ENCODE measurements around the gene LLCFC1. TPM values are rescaled to one million over a fixed set of nuclear protein-coding genes. Genes with fewer than 3 reads are reported as not detected.
A peak's percentile ranks its signal among the peaks of the same experiment; 100 is the strongest.

The LLCFC1 gene
- total RNA-seq, 1 experiment from 2014 or later: not detected

DNA sequence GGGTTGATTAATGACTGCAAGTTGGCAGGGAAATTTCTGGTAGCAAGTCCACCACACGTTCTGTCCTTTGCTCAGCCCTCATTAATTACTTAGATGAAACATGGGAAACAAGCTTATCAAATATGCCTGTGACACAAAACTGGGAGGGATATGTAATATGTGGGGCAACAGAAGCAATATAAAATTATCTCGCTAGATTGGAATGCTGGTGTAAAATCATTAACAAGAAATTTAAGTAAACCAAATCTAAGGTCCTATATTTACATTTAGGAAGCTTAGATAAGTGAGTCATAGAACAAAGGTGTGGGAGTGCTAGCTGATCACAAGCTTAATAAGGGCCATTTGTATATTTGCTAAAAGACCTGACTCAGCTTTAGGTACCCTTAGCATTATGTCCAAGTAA, 29.3 kb upstream of the LLCFC1 start:
- ChIA-PET POLR2A (ENCODE audit: unreplicated experiment) (interaction anchor here (0.5 kb wide), 1 partner anchor 10 kb away, joined by 4 read pairs; no protein-coding TSS in a partner anchor), CTCF (interaction anchor here (0.6 kb wide), 2 partner anchors 29 to 91 kb away, joined by 3 to 4 read pairs; no protein-coding TSS in a partner anchor)
- Histone ChIP-seq H3K4me3 (ENCODE audit: low read length) (no peak overlapping the region), H3K36me3 (ENCODE audit: low read depth, low read length) (no peaks in the 10 kb centered on the region), H3K4me2 (ENCODE audit: low read length) (no peak overlapping the region), H3K27me3 (ENCODE audit: low read length) (peaks cover 29% of the 10 kb centered on the region), H2AFZ (ENCODE audit: low read length) (no peak overlapping the region), H3F3A (ENCODE audit: low read length, unreplicated experiment) (no peaks in the 10 kb centered on the region), H3K27ac (ENCODE audit: low read length) (no peak overlapping the region), H4K20me1 (ENCODE audit: low read length) (no peaks in the 10 kb centered on the region), H3K9me3 (ENCODE audit: low read length) (peaks cover 17% of the 10 kb centered on the region; the same call in 1 of the 2 replicates), H3K9ac (ENCODE audit: low read length) (no peak overlapping the region), H3K9me2 (replicated peaks; ENCODE audit: low read length) (no peaks in the 10 kb centered on the region), H3K4me1 (ENCODE audit: insufficient read depth, low read length) (peaks cover 4% of the 10 kb centered on the region; the same call in 1 of the 2 replicates), H3K79me2 (ENCODE audit: low read length) (no peaks in the 10 kb centered on the region)
- no peak for DNase-seq
- intact Hi-C loops (cut with micrococcal nuclease): no loop called here
- TF ChIP-seq EZH2phosphoT487 (IDR thresholded peaks at IDR 0.05; ENCODE audit: borderline replicate concordance, low read length) (no peak), EZH2 (IDR thresholded peaks at IDR 0.05; ENCODE audit: low read length, unreplicated experiment) (no peak)
- TF ChIP-seq, protein P1, sequence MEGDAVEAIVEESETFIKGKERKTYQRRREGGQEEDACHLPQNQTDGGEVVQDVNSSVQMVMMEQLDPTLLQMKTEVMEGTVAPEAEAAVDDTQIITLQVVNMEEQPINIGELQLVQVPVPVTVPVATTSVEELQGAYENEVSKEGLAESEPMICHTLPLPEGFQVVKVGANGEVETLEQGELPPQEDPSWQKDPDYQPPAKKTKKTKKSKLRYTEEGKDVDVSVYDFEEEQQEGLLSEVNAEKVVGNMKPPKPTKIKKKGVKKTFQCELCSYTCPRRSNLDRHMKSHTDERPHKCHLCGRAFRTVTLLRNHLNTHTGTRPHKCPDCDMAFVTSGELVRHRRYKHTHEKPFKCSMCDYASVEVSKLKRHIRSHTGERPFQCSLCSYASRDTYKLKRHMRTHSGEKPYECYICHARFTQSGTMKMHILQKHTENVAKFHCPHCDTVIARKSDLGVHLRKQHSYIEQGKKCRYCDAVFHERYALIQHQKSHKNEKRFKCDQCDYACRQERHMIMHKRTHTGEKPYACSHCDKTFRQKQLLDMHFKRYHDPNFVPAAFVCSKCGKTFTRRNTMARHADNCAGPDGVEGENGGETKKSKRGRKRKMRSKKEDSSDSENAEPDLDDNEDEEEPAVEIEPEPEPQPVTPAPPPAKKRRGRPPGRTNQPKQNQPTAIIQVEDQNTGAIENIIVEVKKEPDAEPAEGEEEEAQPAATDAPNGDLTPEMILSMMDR (conservative IDR thresholded peaks at IDR 0.05; ENCODE audit: low read depth, low read length): no peak
- ATAC-seq: peak; percentile 75
- no TSS peak for BruUV-seq (replicated peaks)

DNA sequence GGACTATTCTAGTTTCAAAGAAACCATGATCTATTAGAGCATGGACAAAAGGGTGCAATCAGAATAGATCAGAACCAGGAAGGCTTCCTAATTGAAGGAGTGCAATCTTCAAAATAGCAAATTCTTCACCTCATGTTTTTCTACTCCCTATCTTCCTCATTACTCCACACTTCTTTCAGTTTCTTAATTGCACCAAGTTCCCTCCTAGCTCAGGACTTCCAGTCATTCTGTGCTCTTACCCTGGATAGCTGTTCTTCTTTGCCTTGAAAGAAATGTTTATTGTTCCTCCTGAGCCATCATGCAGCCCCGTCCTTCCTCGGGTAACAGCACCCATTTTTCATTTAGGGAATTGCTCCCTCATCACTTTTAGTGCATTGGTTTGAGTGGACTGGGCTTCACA, 28.8 kb upstream of the LLCFC1 start:
- CTCF ChIA-PET: no interaction called here
- TF ChIP-seq EZH2 (IDR thresholded peaks at IDR 0.05; ENCODE audit: low read length, unreplicated experiment): no peak
- TF ChIP-seq EZH2phosphoT487 (IDR thresholded peaks at IDR 0.05; ENCODE audit: borderline replicate concordance, low read length): no peak
- TF ChIP-seq, protein P1 (conservative IDR thresholded peaks at IDR 0.05; ENCODE audit: low read depth, low read length): no peak

GRCh38 chr7:142913051-142913450, 26.2 kb upstream of the LLCFC1 start:
- Histone ChIP-seq H3K27me3 (ENCODE audit: low read length) (peaks cover 58% of the 10 kb centered on the region), H3K9me2 (replicated peaks; ENCODE audit: low read length) (no peaks in the 10 kb centered on the region), H2AFZ (ENCODE audit: low read length) (no peak overlapping the region), H3K9ac (ENCODE audit: low read length) (no peak overlapping the region), H3K27ac (ENCODE audit: low read length) (no peak overlapping the region), H3K79me2 (ENCODE audit: low read length) (no peaks in the 10 kb centered on the region), H3K9me3 (ENCODE audit: low read length) (no peaks in the 10 kb centered on the region), H3F3A (ENCODE audit: low read length, unreplicated experiment) (no peaks in the 10 kb centered on the region), H3K4me2 (ENCODE audit: low read length) (no peak overlapping the region), H3K4me3 (ENCODE audit: low read length) (no peak overlapping the region), H3K4me1 (ENCODE audit: insufficient read depth, low read length) (peaks cover 4% of the 10 kb centered on the region; the same call in 1 of the 2 replicates), H4K20me1 (ENCODE audit: low read length) (no peaks in the 10 kb centered on the region), H3K36me3 (ENCODE audit: low read depth, low read length) (no peaks in the 10 kb centered on the region)
- no peak for DNase-seq
- TF ChIP-seq EZH2phosphoT487 (IDR thresholded peaks at IDR 0.05; ENCODE audit: borderline replicate concordance, low read length): no peak
- TF ChIP-seq EZH2 (IDR thresholded peaks at IDR 0.05; ENCODE audit: low read length, unreplicated experiment): no peak
- TF ChIP-seq, protein P1 (conservative IDR thresholded peaks at IDR 0.05; ENCODE audit: low read depth, low read length): no peak
- intact Hi-C loops (cut with micrococcal nuclease): no loop called here
- ChIA-PET POLR2A (ENCODE audit: unreplicated experiment) (no interaction called here), CTCF (no interaction called here)
- BruUV-seq (replicated peaks): no TSS peak
- no peak for ATAC-seq

More for the DNA sequence above, 28.8 kb upstream of the LLCFC1 start:
- POLR2A ChIA-PET (ENCODE audit: unreplicated experiment): interaction anchor here (0.5 kb wide), 1 partner anchor 10 kb away, joined by 4 read pairs; no protein-coding TSS in a partner anchor
- peaks cover 32% of the 10 kb centered on the region for H3K27me3 ChIP-seq (ENCODE audit: low read length)
- peaks cover 4% of the 10 kb centered on the region; the same call in 1 of the 2 replicates for H3K4me1 ChIP-seq (ENCODE audit: insufficient read depth, low read length)
- no peak overlapping the region for H3K9ac ChIP-seq (ENCODE audit: low read length)
- H3K4me3 ChIP-seq (ENCODE audit: low read length): no peak overlapping the region
- H3K9me2 ChIP-seq (replicated peaks; ENCODE audit: low read length): no peaks in the 10 kb centered on the region
- ATAC-seq (no peak), DNase-seq (no peak)
- no peak overlapping the region for H3K27ac ChIP-seq (ENCODE audit: low read length)
- H3K4me2 ChIP-seq (ENCODE audit: low read length): no peak overlapping the region
- no peaks in the 10 kb centered on the region for H4K20me1 ChIP-seq (ENCODE audit: low read length)
- no TSS peak for BruUV-seq (replicated peaks)
- no peaks in the 10 kb centered on the region for H3K79me2 ChIP-seq (ENCODE audit: low read length)
- peaks cover 14% of the 10 kb centered on the region; the same call in 1 of the 2 replicates for H3K9me3 ChIP-seq (ENCODE audit: low read length)
- intact Hi-C loops (cut with micrococcal nuclease): no loop called here
- no peak overlapping the region for H2AFZ ChIP-seq (ENCODE audit: low read length)
- H3F3A ChIP-seq (ENCODE audit: low read length, unreplicated experiment): no peaks in the 10 kb centered on the region
- no peaks in the 10 kb centered on the region for H3K36me3 ChIP-seq (ENCODE audit: low read depth, low read length)

All from PC-3 (cell line).